GM21723 (cell line): ENCODE measurements around the gene KIF6.
"Not testable (repeated sequence)": the region's sequence is repeated elsewhere in the genome, so short reads cannot be mapped to it uniquely, and the experiment has no call there.

Experiments used
- ATAC-seq: cut with Tn5 transposase; IDR thresholded peaks from one replicate; pipeline ENCODE4 v1.9.1; 2021; ENCODE audit warnings: mild to moderate bottlenecking, moderate library complexity; ENCODE audit not compliant: unreplicated experiment

Gene KIF6

GRCh38 chr6:39515006-39515405 is 210.2 kb downstream of the KIF6 start:
- ATAC-seq = no peak

- not testable (repeated sequence) for ATAC-seq
Measured at GRCh38 chr6:39509831-39510230, 215.4 kb downstream of the KIF6 start.

- ATAC-seq = no peak
Measured at GRCh38 chr6:39508515-39508914, 216.7 kb downstream of the KIF6 start.

- ATAC-seq = no peak
Measured at GRCh38 chr6:39507331-39507998, 217.7 kb downstream of the KIF6 start.

- ATAC-seq = not testable (repeated sequence)
Measured at GRCh38 chr6:39502362-39502955, 222.7 kb downstream of the KIF6 start.

- ATAC-seq = no peak
Measured at GRCh38 chr6:39499053-39499452, 226.2 kb downstream of the KIF6 start.

- ATAC-seq = no peak
Measured at GRCh38 chr6:39498096-39498495, 227.1 kb downstream of the KIF6 start.

GRCh38 chr6:39496915-39497314 is 228.3 kb downstream of the KIF6 start:
- no peak for ATAC-seq

- no peak for ATAC-seq
Measured at GRCh38 chr6:39496456-39496855, 228.8 kb downstream of the KIF6 start.

- no peak for ATAC-seq
Measured at GRCh38 chr6:39495640-39496039, 229.6 kb downstream of the KIF6 start.

- ATAC-seq = no peak
Measured at GRCh38 chr6:39494998-39495397, 230.2 kb downstream of the KIF6 start.

GRCh38 chr6:39493777-39494176 is 231.4 kb downstream of the KIF6 start:
- ATAC-seq = no peak

GRCh38 chr6:39493174-39493573 is 232.0 kb downstream of the KIF6 start:
- no peak for ATAC-seq

GRCh38 chr6:39490108-39490507 is 235.1 kb downstream of the KIF6 start:
- no peak for ATAC-seq

GRCh38 chr6:39488255-39488879 is 236.8 kb downstream of the KIF6 start:
- no peak for ATAC-seq

- no peak for ATAC-seq
Measured at GRCh38 chr6:39484276-39484675, 240.9 kb downstream of the KIF6 start.

GRCh38 chr6:39479819-39480218 is 245.4 kb downstream of the KIF6 start:
- not testable (repeated sequence) for ATAC-seq

- ATAC-seq = no peak
Measured at GRCh38 chr6:39476670-39477069, 248.5 kb downstream of the KIF6 start.

- no peak for ATAC-seq
Measured at GRCh38 chr6:39476151-39476550, 249.1 kb downstream of the KIF6 start.

- ATAC-seq = peak; percentile 55
Measured at GRCh38 chr6:39471954-39472659, 253.1 kb downstream of the KIF6 start.

GRCh38 chr6:39470506-39470905 is 254.7 kb downstream of the KIF6 start:
- ATAC-seq = no peak

- ATAC-seq = no peak
Measured at GRCh38 chr6:39468385-39468784, 256.8 kb downstream of the KIF6 start.
